Left lung (tissue), 10 donors: ENCODE data around the gene BAIAP2. TPM values are rescaled to one million over a fixed set of nuclear protein-coding genes. Genes with fewer than 3 reads are reported as not detected.
A peak's percentile ranks its signal among the peaks of the same experiment; 100 is the strongest.

Source experiments
- ATAC-seq: fragments of 200-7000 bp; cut with Tn5 transposase; one replicate; pipeline ENCODE4 v1.9.1; 2020; ENCODE audit warnings: moderate library complexity
- DNase-seq, 4 donors: peaks; one replicate each; pipeline ENCODE4 v3.0.0-alpha.2; 2013 to 2020
- H3K27ac ChIP-seq, 2 donors: fragments of 200-600 bp; sonication (generic) in 1 of 2; one replicate each; pipeline versions ENCODE4 v1.5.0 to v1.8.0; 2020 to 2021
- H3K27me3 ChIP-seq, 2 donors: fragments of 200-600 bp; sonication (generic) in 1 of 2; one replicate each; pipeline versions ENCODE4 v1.5.0 to v1.8.0; 2020 to 2021
- H3K36me3 ChIP-seq, 2 donors: fragments of 200-600 bp; sonication (generic) in 1 of 2; one replicate each; pipeline versions ENCODE4 v1.5.0 to v1.8.0; 2020 to 2021
- H3K4me1 ChIP-seq, 2 donors: fragments of 200-600 bp; one replicate each; pipeline ENCODE4 v1.8.0; 2021
- H3K4me3 ChIP-seq, 2 donors: fragments of 200-600 bp; sonication (generic) in 1 of 2; one replicate each; pipeline versions ENCODE4 v1.5.0 to v1.8.0; 2020 to 2021; ENCODE audit warnings: mild to moderate bottlenecking in 1 of 2
- H3K9me3 ChIP-seq, 2 donors: fragments of 200-600 bp; sonication (generic) in 1 of 2; one replicate each; pipeline versions ENCODE4 v1.5.0 to v1.8.0; 2020 to 2021
- CTCF ChIP-seq, 2 donors: fragments of 200-600 bp; sonication (generic) in 1 of 2; IDR thresholded peaks; one replicate each; pipeline versions ENCODE4 v1.5.0 to v1.8.0; 2021; ENCODE audit warnings: antibody characterized with exemption in 2 of 2
- intact Hi-C, 2 donors: fragments of 100-400 bp; cut with DNase I; formaldehyde crosslinking; loops; one replicate each; pipeline versions ENCODE4 v1.11.2 to v1.14.2; 2022
- polyA plus RNA-seq, 6 donors: library from polyadenylated mRNA; unstranded; fragments of 120-200 nt; gene quantifications; one replicate each; pipeline ENCODE4 v1.2.1, GENCODE V29; 2013; ENCODE audit not compliant: insufficient read length in 6 of 6
- total RNA-seq, 2 donors: library from RNA; stranded (reverse); fragmentation: NEBNext Ultra II Directional; extraction: Animal tissue kit (Norgen Biotek cat#: 25700); gene quantifications; one replicate each; pipeline ENCODE4 v1.2.1, GENCODE V29; 2021
- donor health status: DM: no; HTN: yes; CAD: no.
- donor health status: DM: no; HTN: no; CAD: no.

Gene BAIAP2
- total and polyA plus RNA-seq, 8 donors = 40.9 to 135 (median 52.6) TPM

DNA sequence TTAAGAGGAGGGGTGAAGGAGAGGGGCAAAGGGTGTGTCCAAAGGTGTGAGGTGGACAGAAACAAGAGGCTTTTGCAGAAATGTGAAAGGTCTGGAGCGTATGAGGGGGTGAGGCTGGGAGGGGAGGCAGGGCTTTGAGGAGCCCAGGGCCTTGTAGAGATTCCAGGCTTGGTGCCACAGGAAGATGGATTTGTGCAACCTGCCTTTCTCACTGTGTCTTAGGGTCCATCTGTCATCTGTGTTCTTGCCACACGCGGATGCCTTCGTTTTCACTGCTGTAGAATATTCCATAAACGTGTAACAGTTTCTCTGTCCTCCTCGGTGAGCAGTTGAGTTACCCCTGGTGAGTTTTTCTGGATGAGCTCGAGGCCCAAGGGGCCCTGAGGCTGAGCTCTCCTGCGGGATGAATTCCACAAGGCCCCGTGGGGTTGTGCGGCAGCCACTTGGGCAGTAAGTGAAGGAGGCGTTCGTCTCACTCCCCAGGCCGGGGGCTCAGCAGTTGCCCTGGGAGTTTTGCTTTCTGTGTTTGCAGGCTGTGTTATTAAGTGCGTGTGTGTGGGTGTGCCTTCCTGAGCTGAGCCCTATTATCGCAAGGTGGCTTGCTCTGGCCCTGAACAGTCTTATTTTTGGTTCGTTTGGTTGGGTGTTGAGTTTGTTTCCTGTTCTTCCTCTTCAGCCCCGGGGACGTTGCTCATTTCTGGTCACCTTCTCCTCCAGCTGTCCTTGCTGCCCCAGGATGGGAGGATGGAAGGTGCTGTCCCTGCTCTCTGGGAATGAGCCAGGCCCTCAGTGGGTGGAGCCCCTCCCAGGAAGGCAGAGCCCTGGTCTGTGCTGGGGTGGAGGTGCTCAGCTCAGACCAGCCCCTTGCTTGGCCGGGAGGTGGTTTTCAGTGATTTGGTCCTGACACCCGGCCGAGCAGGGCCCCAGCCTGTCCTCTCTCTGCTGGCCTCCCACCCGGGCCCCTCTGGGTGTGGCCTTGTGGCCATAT is 28.4 kb downstream of the BAIAP2 start:
- Histone ChIP-seq H3K9me3 (no peaks in the 10 kb centered on the region), H3K27ac (peak overlapping the region in 1 of 2 donors; percentile 45), H3K36me3 (peaks cover 0 to 22% of the 10 kb centered on the region in 2 donors), H3K4me1 (peaks cover 21 to 37% of the 10 kb centered on the region in 2 donors), H3K27me3 (no peaks in the 10 kb centered on the region), H3K4me3 (no peak overlapping the region)
- no peak for DNase-seq
- peak; percentile 35 for ATAC-seq
- TF ChIP-seq CTCF (IDR thresholded peaks at IDR 0.05) = no peak
- intact Hi-C loops = no loop called here

DNA sequence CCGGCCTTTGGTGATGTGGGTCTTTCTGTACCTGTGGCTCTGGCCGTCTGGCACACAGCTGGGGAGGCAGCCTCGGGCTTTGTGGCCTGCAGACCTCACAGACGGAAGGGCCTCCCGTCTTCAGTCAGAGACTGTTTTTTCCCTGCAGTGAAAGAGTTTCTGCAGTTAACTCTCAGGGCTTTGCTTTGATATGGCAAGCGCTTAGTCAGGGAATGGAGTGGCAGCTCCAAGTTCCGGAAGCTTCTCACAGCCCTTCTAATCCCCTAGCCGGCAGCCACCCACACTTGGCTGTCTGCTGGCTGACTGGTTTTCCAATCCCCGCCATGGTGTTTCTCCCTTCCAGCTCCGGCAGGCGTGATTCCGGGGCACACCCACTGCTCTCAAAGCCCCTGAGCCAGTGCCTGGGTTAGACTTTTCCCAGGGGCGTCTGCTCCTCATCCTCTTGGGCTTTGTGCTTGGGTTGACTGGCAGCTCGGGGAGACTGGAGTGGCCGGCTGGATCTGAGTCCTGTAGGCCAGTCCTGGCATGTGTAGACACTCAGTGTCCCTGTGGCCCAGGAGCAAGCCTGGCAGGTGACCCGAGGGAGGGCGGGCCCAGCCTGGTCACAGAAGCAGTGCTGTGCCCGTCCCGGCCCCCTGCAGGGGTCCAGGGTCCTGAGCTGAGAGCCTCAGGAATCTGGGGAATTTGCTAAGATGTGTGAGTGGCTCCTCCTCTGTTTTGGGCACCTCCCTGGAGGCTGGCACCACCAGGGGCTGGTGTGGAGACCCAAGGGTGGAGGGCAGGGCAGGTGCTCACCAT is 29.9 kb downstream of the BAIAP2 start:
- Histone ChIP-seq H3K4me3 (no peak overlapping the region), H3K9me3 (no peaks in the 10 kb centered on the region), H3K27ac (peak overlapping the region; percentile 33 to 45), H3K4me1 (peaks cover 21 to 37% of the 10 kb centered on the region in 2 donors), H3K36me3 (peaks cover 0 to 14% of the 10 kb centered on the region in 2 donors), H3K27me3 (no peaks in the 10 kb centered on the region)
- TF ChIP-seq CTCF (IDR thresholded peaks at IDR 0.05) = no peak
- ATAC-seq (peak; percentile 63), DNase-seq (peak in 1 of 4 donors; percentile 61)
- intact Hi-C loops = no loop called here

GRCh38 chr17:81065500-81065899 is 30.5 kb downstream of the BAIAP2 start:
- ATAC-seq (peak; percentile 17), DNase-seq (no peak)
- Histone ChIP-seq H3K9me3 (no peaks in the 10 kb centered on the region), H3K27me3 (no peaks in the 10 kb centered on the region), H3K4me3 (no peak overlapping the region), H3K4me1 (peaks cover 21 to 37% of the 10 kb centered on the region in 2 donors), H3K27ac (peak overlapping the region; percentile 10 to 45), H3K36me3 (peaks cover 0 to 14% of the 10 kb centered on the region in 2 donors)
- TF ChIP-seq CTCF (IDR thresholded peaks at IDR 0.05) = no peak
- intact Hi-C loops = no loop called here

- H3K4me3 ChIP-seq = no peak overlapping the region
- H3K27me3 ChIP-seq = no peaks in the 10 kb centered on the region
- intact Hi-C loops = no loop called here
- H3K27ac ChIP-seq = no peak overlapping the region
- H3K9me3 ChIP-seq = no peaks in the 10 kb centered on the region
- peak; percentile 9 for ATAC-seq
- H3K36me3 ChIP-seq = peaks cover 0 to 14% of the 10 kb centered on the region in 2 donors
- no peak for DNase-seq
- no peak for TF ChIP-seq CTCF (IDR thresholded peaks at IDR 0.05)
- H3K4me1 ChIP-seq = peaks cover 21 to 37% of the 10 kb centered on the region in 2 donors
Measured at GRCh38 chr17:81066072-81066471, 31.1 kb downstream of the BAIAP2 start.
